ENCODE measurements around the gene SLC7A1. TPM values are rescaled to one million over a fixed set of nuclear protein-coding genes. Genes with fewer than 3 reads are reported as not detected.
A peak's percentile ranks its signal among the peaks of the same experiment; 100 is the strongest.

Gene SLC7A1
- total and polyA plus RNA-seq, 2 of the 4 experiments (the other 2 are of a cell fraction) = 9.7 to 22.3 TPM

GRCh38 chr13:29498426-29499040 is 97.0 kb downstream of the SLC7A1 start:
- Histone ChIP-seq H4K20me1 (ENCODE audit: insufficient read depth, low read length) (no peaks in the 10 kb centered on the region), H3K79me1 (ENCODE audit: low read depth in 1 of 2, low read length in 2 of 2) (no peaks in the 10 kb centered on the region), H3K9me3 (ENCODE audit: control insufficient read depth, insufficient read depth, low read length) (no peaks in the 10 kb centered on the region), H3K27me3 (ENCODE audit: control insufficient read depth, insufficient read depth, low read length) (peaks cover 41% of the 10 kb centered on the region), H3K23ac (ENCODE audit: low read depth, low read length) (no peak overlapping the region), H3K9ac (ENCODE audit: low read depth, low read length) (no peak overlapping the region), H2BK120ac (ENCODE audit: low read depth, low read length) (no peak overlapping the region), H2BK15ac (ENCODE audit: low read depth, low read length) (no peak overlapping the region), H3K56ac (ENCODE audit: extremely low read depth, insufficient read depth, low read length) (no peak overlapping the region), H2BK5ac (ENCODE audit: low read depth, low read length, poor library complexity, severe bottlenecking) (no peak overlapping the region), H3K36me3 (ENCODE audit: control insufficient read depth, insufficient read depth, low read length) (no peaks in the 10 kb centered on the region), H3K14ac (replicated peaks; ENCODE audit: low read depth, low read length) (no peak overlapping the region), H3K4ac (ENCODE audit: low read depth, low read length) (no peak overlapping the region), H3K4me2 (ENCODE audit: low read depth, low read length) (no peak overlapping the region), H2AK5ac (ENCODE audit: low read depth, low read length) (no peak overlapping the region), H4K5ac (ENCODE audit: low read depth, low read length) (no peak overlapping the region), H2AK9ac (replicated peaks; ENCODE audit: low read depth, low read length, poor library complexity) (no peak overlapping the region), H2BK20ac (ENCODE audit: low read depth, low read length) (no peak overlapping the region), H3K4me3 (ENCODE audit: insufficient read depth, low read depth, low read length) (no peak overlapping the region), H3K9me1 (ENCODE audit: insufficient read depth, low read length) (no peaks in the 10 kb centered on the region), H3K18ac (ENCODE audit: low read depth, low read length) (no peak overlapping the region), H4K8ac (ENCODE audit: low read depth in 2 of 2, low read length in 2 of 2) (no peak overlapping the region), H4K91ac (ENCODE audit: insufficient read depth, low read depth, low read length) (no peak overlapping the region), H3K4me1 (ENCODE audit: control insufficient read depth, insufficient read depth, low read length) (peaks cover 9% of the 10 kb centered on the region; the same call in 1 of the 2 replicates), H2AFZ (replicated peaks; ENCODE audit: low read length, poor library complexity) (no peak overlapping the region), H3K27ac (ENCODE audit: insufficient read depth, low read length) (no peak overlapping the region)
- ChIA-PET POLR2A (ENCODE audit: unreplicated experiment) (no interaction called here), CTCF (interaction anchor here (2.6 kb wide), 1 partner anchor 9 kb away, joined by 6 read pairs; no protein-coding TSS in a partner anchor)
- WGBS, 2 experiments (ENCODE audit: extremely low coverage in 2 of 2, insufficient read length in 1 of 2) = 88% methylated on average over 6 of the region's 13 CpGs; no CpG with 5 or more reads in 1 of the 2 experiments
- ATAC-seq (ENCODE audit: low read depth) (no peak), DNase-seq (no peak)
- dilution Hi-C loops (cut with HindIII; ENCODE audit: low sequenced_read_pairs, unreplicated experiment) (no loop called here), in situ Hi-C loops (cut with MboI; ENCODE audit: low sequenced_read_pairs) (no loop called here), intact Hi-C loops (cut with micrococcal nuclease) (no loop called here)
- TF ChIP-seq ELK1 (IDR thresholded peaks at IDR 0.05; ENCODE audit: borderline replicate concordance, low read depth, low read length) (no peak), MAFK (IDR thresholded peaks at IDR 0.05; ENCODE audit: low read depth, low read length) (peak; percentile 19; the same call in 1 of the 2 replicates)
- BruUV-seq (replicated peaks) = no TSS peak
